ENCODE data around the gene MAGEH1. TPM values are rescaled to one million over a fixed set of nuclear protein-coding genes. Genes with fewer than 3 reads are reported as not detected.
A peak's percentile ranks its signal among the peaks of the same experiment; 100 is the strongest.

Gene MAGEH1
- total and polyA plus RNA-seq, 2 donors = 39.5 to 97.3 TPM

- Histone ChIP-seq H3K4me3 (ENCODE audit: low read length in 2 of 2) (peak overlapping the region; percentile 76 to 78), H3K27me3 (ENCODE audit: control insufficient read depth in 2 of 2, insufficient read depth in 1 of 2, low read length in 1 of 2) (peaks cover 0 to 2% of the 10 kb centered on the region in 2 donors), H3K9me3 (ENCODE audit: control insufficient read depth in 2 of 2, insufficient read depth in 1 of 2, low read length in 1 of 2) (no peaks in the 10 kb centered on the region), H3K27ac (ENCODE audit: low read depth in 1 of 2, low read length in 1 of 2) (peak overlapping the region; percentile 84 to 88), H3K4me1 (ENCODE audit: control insufficient read depth in 2 of 2, insufficient read depth in 2 of 2, low read length in 2 of 2) (peaks cover 2 to 17% of the 10 kb centered on the region in 2 donors), H3K36me3 (ENCODE audit: control insufficient read depth in 2 of 2, insufficient read depth in 2 of 2, low read length in 1 of 2) (no peaks in the 10 kb centered on the region)
- WGBS = 2% methylated on average over 23 of the region's 23 CpGs
- DNase-seq (ENCODE audit: low read depth in 6 of 9, low spot score in 9 of 9) = peak in 4 of 9 donors; percentile 14 to 56 (median 26)
These were observed 36.2 kb downstream of the MAGEH1 start for GRCh38 chrX:55488006-55488592.

GRCh38 chrX:55488593-55489313 is 36.8 kb downstream of the MAGEH1 start:
- under 1% methylated on average over 54 of the region's 54 CpGs for WGBS
- H3K4me3 ChIP-seq (ENCODE audit: low read length in 2 of 2) = peak overlapping the region; percentile 76 to 78

DNA sequence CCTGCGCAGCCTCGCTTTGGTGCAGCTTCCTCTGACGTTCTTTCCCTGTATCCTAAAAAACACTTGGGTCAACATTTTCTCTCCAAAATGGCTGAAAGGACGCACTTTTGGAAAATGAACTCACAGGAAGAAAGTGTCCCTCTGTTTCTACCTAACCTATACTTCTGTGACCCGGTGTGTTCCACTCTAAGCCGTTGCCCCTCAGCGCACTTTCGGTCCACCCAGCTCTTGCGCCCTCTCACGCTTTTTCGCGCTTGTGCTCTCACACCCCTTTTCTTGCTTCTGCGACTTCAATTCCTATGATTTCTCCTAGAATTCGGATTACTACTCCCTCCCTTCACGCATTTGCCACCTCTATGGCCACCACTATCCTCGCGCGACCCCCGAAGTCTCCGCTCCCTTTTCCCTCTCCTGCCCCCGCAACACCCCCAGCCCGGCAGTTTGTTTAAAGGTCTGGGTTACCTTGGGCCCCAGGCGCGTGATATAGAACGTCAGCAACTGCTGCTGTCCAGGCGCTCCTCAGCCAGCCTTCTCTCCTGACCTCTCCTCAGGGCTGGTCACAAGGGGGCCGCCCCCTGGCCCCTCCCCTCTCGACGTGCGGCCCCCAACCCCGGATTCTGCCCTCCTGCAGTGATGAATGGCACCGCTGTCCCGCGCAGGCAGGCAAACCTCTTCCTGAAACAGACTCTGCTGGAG is 37.5 kb downstream of the MAGEH1 start, which contains the start of gene USP51:
USP51 (minus strand) TSS at position 535 of the 696 bp plus-strand sequence. CDS start 909 bp downstream, outside the sequence.
- Histone ChIP-seq H3K9me3 (ENCODE audit: control insufficient read depth in 2 of 2, insufficient read depth in 1 of 2, low read length in 1 of 2) (no peaks in the 10 kb centered on the region), H3K4me3 (ENCODE audit: low read length in 2 of 2) (peak within 1 kb of the TSS; percentile 76 to 78), H3K36me3 (ENCODE audit: control insufficient read depth in 2 of 2, insufficient read depth in 2 of 2, low read length in 1 of 2) (no peaks in the 10 kb centered on the region), H3K4me1 (ENCODE audit: control insufficient read depth in 2 of 2, insufficient read depth in 2 of 2, low read length in 2 of 2) (peaks cover 2 to 17% of the 10 kb centered on the region in 2 donors), H3K27me3 (ENCODE audit: control insufficient read depth in 2 of 2, insufficient read depth in 1 of 2, low read length in 1 of 2) (peaks cover 0 to 2% of the 10 kb centered on the region in 2 donors), H3K27ac (ENCODE audit: low read depth in 1 of 2, low read length in 1 of 2) (peak within 1 kb of the TSS; percentile 96 to 99)
- WGBS = under 1% methylated on average over 34 of the region's 34 CpGs
- DNase-seq (ENCODE audit: low read depth in 6 of 9, low spot score in 9 of 9) = peak in 4 of 9 donors; percentile 15 to 52 (median 42)

More at GRCh38 chrX:55488593-55489313, 36.8 kb downstream of the MAGEH1 start:
- H3K9me3 ChIP-seq (ENCODE audit: control insufficient read depth in 2 of 2, insufficient read depth in 1 of 2, low read length in 1 of 2) = no peaks in the 10 kb centered on the region
- no peaks in the 10 kb centered on the region for H3K36me3 ChIP-seq (ENCODE audit: control insufficient read depth in 2 of 2, insufficient read depth in 2 of 2, low read length in 1 of 2)
- H3K27ac ChIP-seq (ENCODE audit: low read depth in 1 of 2, low read length in 1 of 2) = peak overlapping the region; percentile 96 to 99
- peaks cover 2 to 17% of the 10 kb centered on the region in 2 donors for H3K4me1 ChIP-seq (ENCODE audit: control insufficient read depth in 2 of 2, insufficient read depth in 2 of 2, low read length in 2 of 2)
- DNase-seq (ENCODE audit: low read depth in 6 of 9, low spot score in 9 of 9) = peak in 8 of 9 donors; percentile 51 to 86 (median 65)
- H3K27me3 ChIP-seq (ENCODE audit: control insufficient read depth in 2 of 2, insufficient read depth in 1 of 2, low read length in 1 of 2) = peaks cover 0 to 2% of the 10 kb centered on the region in 2 donors

- Histone ChIP-seq H3K27ac (ENCODE audit: low read depth in 1 of 2, low read length in 1 of 2) (peak overlapping the region; percentile 64 to 96), H3K4me1 (ENCODE audit: control insufficient read depth in 2 of 2, insufficient read depth in 2 of 2, low read length in 2 of 2) (peaks cover 2 to 17% of the 10 kb centered on the region in 2 donors), H3K27me3 (ENCODE audit: control insufficient read depth in 2 of 2, insufficient read depth in 1 of 2, low read length in 1 of 2) (peaks cover 0 to 2% of the 10 kb centered on the region in 2 donors), H3K36me3 (ENCODE audit: control insufficient read depth in 2 of 2, insufficient read depth in 2 of 2, low read length in 1 of 2) (no peaks in the 10 kb centered on the region), H3K9me3 (ENCODE audit: control insufficient read depth in 2 of 2, insufficient read depth in 1 of 2, low read length in 1 of 2) (no peaks in the 10 kb centered on the region), H3K4me3 (ENCODE audit: low read length in 2 of 2) (peak overlapping the region in 1 of 2 donors; percentile 76)
- WGBS = 81% methylated on average over 4 of the region's 4 CpGs
- no peak for DNase-seq (ENCODE audit: low read depth in 6 of 9, low spot score in 9 of 9)
These were observed 38.2 kb downstream of the MAGEH1 start for GRCh38 chrX:55490121-55490520.

- Histone ChIP-seq H3K27me3 (ENCODE audit: control insufficient read depth in 2 of 2, insufficient read depth in 1 of 2, low read length in 1 of 2) (peaks cover 0 to 2% of the 10 kb centered on the region in 2 donors), H3K27ac (ENCODE audit: low read depth in 1 of 2, low read length in 1 of 2) (no peak overlapping the region), H3K9me3 (ENCODE audit: control insufficient read depth in 2 of 2, insufficient read depth in 1 of 2, low read length in 1 of 2) (no peaks in the 10 kb centered on the region), H3K36me3 (ENCODE audit: control insufficient read depth in 2 of 2, insufficient read depth in 2 of 2, low read length in 1 of 2) (no peaks in the 10 kb centered on the region), H3K4me1 (ENCODE audit: control insufficient read depth in 2 of 2, insufficient read depth in 2 of 2, low read length in 2 of 2) (peaks cover 2 to 17% of the 10 kb centered on the region in 2 donors), H3K4me3 (ENCODE audit: low read length in 2 of 2) (no peak overlapping the region)
- 43% methylated on average over 4 of the region's 4 CpGs for WGBS
- peak in 5 of 9 donors; percentile 42 to 74 (median 50) for DNase-seq (ENCODE audit: low read depth in 6 of 9, low spot score in 9 of 9)
These were observed 39.0 kb downstream of the MAGEH1 start for GRCh38 chrX:55490974-55491373.

Other genes starting within 250 kb of the MAGEH1 start
- 0.14 TPM for gene PAGE5, start 231.8 kb upstream of the MAGEH1 start, total RNA-seq
- gene PAGE5, start 231.8 kb upstream of the MAGEH1 start, polyA plus RNA-seq = 0.32 TPM
- not detected for gene PAGE3, start 187.2 kb upstream of the MAGEH1 start, total RNA-seq
- not detected for gene PAGE3, start 187.2 kb upstream of the MAGEH1 start, polyA plus RNA-seq
- gene USP51, start 37.7 kb downstream of the MAGEH1 start, total RNA-seq = 2.5 TPM
- gene USP51, start 37.7 kb downstream of the MAGEH1 start, polyA plus RNA-seq = 2.1 TPM
- not detected for gene FOXR2, start 171.3 kb downstream of the MAGEH1 start, total RNA-seq
- gene FOXR2, start 171.3 kb downstream of the MAGEH1 start, polyA plus RNA-seq = not detected